Activated T-cell treated with anti-CD3 and anti-CD28 coated beads, Interleukin-2, amount 50 U/mL, for 1 hour (primary cell): ENCODE measurements around the gene SERPINB6.

Experiments used
- DNase-seq: peaks from one replicate; pipeline ENCODE4 v3.0.0-alpha.2; 2020

Gene SERPINB6

DNA sequence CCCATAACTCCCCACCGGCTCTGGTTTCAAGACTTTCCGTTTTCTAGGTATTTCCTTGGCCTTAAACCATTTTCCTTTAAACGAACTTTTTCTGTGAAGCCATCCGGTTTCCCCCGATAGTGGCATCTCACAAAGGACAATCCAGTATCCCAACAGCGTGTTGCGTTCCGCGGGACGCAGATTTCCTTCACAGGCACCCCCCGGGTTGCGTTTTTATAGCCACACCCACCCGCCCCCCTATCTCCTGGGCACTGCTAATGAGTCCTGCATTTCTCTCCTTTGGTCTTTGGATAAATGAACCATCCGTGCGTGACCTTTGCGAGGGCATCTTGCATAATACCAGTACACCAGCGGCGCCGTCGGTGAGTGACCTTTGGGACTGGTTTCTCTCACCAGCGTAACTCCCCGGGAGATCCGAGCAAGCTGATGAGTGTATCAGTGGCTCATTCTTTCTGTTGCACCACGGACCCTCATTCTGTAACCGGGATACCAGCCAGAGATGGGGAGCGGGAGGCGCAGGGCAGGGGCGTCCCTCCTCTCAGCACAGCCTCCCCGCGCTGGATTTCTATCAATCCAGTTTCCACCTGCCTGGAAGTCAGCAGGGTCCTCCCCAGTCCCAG is 27.7 kb upstream of the SERPINB6 start:
- no peak for DNase-seq

- peak; percentile 74 for DNase-seq
Measured at GRCh38 chr6:2998249-2998997, 27.1 kb upstream of the SERPINB6 start.

DNA sequence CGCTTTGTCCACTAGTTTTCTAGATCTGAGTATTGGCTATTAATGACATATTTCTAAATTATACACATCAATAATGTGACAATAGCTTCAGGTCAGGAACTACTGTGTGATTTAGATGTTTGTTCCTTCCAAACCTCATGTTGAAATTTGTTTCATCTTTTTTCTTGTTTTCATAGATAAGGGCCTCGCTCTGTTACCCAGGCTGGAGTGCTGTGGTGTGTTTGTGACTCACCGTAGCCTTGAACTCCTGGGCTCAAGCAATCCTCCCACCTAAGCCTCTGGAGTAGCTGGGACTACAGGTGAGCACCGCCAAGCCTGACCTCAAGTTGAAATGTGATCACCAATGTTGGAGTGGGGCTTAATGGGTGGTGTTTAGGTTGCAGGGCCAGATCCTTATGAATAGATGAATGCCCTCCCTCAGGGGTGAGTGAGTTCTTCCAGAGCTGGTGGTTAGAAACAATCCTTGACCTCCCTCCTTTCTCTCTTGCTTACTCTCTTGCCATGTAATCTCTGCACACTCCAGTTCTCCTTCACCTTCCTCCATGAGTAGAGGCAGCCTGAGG is 22.5 kb upstream of the SERPINB6 start:
- DNase-seq: no peak

- no peak for DNase-seq
Measured at GRCh38 chr6:2992330-2992979, 21.1 kb upstream of the SERPINB6 start.

GRCh38 chr6:2990932-2991506 is 19.7 kb upstream of the SERPINB6 start:
- no peak for DNase-seq

- DNase-seq: no peak
Measured at GRCh38 chr6:2990248-2990931, 19.0 kb upstream of the SERPINB6 start.

- DNase-seq: peak; percentile 72
Measured at GRCh38 chr6:2989332-2990247, 18.2 kb upstream of the SERPINB6 start.

- peak; percentile 82 for DNase-seq
Measured at GRCh38 chr6:2988426-2989331, 17.3 kb upstream of the SERPINB6 start.

DNA sequence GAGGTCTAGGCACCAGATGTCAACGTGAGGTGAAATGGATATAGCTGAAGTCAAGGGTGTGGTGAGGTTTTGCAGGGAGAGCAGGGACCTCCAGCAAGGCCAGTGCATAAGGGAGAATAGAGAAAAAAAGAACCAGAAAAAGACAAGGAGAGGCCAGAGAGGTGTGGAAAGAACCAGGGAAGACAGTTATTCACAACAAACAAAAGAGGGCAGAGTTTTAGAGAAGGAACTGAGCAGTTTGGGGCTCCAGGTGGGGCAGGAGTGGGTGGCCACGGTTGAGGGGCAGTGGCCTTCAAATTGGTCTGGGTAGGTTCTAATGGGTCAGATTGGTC is 16.7 kb upstream of the SERPINB6 start:
- DNase-seq: no peak

DNA sequence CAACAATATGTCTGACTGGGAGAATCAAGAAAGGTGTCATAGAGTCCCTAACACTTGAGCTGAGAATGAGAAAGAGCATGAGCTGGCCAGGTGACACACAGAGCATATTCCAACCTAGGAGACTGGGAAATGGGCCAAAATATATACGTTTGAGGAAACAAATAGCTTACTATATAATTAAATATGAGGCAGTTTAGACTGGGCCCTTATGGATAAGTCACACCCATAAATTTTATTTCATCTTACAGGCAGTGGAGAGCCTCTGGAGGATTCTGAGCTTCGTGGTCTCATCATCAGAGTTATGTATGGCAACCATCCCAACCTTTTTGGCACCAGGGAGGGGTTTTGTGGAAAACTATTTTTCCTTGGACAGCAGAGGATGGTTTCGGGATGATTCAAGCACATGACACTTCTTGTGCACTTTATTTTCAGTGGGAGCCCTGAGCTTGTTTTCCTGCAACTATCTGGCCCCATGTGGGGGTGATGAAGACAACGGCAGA is 15.4 kb upstream of the SERPINB6 start:
- no peak for DNase-seq

DNA sequence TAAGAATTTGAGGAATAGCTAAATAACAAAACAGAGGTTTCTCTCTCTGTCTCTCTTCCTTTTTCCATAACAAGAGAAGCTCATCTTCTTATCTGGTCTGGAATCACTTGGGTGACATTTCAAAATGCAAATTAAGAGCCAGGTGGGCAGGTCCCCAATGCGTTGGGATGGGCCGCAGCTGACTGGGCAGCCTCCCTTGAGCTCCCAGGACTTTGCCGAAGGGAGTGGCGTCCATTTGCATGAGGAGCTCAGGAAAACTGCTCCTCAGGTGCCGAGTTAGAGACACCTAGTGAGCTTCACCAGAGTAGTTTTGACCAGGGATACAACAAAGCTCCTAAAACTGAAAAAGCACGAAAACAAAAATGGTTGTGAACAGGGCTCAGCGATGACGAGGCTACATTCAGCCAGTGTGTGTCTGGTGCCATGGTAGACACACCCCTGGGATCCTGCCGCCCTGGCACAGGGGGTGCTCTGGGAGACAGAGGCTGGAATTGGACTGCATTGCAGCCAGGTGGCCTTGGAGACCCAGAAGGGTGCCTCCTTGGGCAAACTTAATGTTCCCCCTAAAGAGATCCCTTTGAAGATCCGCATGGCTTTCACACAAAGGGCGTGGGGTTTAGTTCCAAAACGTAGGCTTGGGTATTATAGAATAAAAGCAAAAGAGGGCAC is 13.5 kb upstream of the SERPINB6 start:
- no peak for DNase-seq

GRCh38 chr6:2982426-2983117 is 11.2 kb upstream of the SERPINB6 start:
- DNase-seq: no peak

DNA sequence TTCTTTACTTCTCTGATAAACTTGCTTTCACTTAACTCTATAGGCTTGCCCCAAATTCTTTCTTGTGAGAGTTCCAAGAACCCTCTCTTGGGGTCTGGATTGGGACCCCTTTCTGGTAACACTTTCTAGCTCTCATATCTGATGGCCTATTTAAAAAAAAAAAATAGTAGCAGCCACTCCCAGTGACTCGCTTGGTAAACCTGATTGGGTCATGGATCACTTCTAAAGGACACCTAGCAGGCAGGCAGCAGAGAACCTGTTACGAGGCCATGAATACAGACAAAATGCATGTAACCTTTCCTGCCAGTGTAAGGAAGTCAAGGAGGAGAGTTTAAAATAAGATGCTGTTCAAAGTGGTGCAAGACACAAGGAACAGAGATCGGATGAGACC is 9.1 kb upstream of the SERPINB6 start:
- DNase-seq: no peak

GRCh38 chr6:2979819-2980464 is 8.6 kb upstream of the SERPINB6 start:
- DNase-seq: no peak

- DNase-seq: no peak
Measured at GRCh38 chr6:2978923-2979322, 7.6 kb upstream of the SERPINB6 start.

DNA sequence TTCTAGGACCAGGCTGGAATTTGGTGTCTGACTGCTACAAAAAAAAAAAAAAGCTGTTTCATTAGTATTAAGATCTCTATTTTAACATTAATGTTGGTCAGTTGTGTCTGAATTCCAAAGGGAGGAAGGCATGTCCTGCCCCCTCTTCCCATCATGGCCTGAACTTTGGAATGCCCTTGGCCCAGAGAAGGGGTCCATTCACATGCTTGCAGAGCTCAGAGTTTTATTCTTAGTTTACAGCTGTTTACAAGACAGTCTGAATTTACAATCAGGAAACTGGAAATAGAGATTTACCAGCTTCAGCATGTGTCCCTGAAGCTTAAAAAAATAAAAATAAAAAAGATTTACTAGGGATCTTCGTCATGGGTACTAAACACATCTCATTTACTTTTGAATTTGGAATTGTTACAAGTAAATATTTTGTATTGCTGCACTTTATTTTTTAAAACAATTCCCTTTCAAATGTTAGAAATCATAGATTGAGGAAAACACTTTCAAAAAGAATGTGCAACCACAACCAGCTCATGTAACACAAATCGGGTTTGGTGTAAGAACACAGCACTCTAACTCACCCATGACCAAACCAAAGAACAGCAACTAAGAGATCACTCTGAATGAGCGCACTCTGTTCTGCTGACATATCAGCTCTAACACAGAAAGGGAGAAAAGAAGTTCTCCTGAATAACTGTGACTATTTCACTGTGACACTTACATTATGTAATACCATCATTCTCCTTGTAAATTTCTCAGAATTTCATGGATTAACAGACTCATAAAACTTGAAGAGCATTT is 6.6 kb upstream of the SERPINB6 start:
- no peak for DNase-seq

GRCh38 chr6:2977290-2977689 is 5.9 kb upstream of the SERPINB6 start:
- DNase-seq: no peak

GRCh38 chr6:2976571-2977085 is 5.3 kb upstream of the SERPINB6 start:
- no peak for DNase-seq
